Fibroblast of pulmonary artery (primary cell): ENCODE measurements around the gene KRT3.

ENCODE experiments used
- DNase-seq: peaks from one replicate; pipeline ENCODE4 v3.0.0-alpha.2; 2010; ENCODE audit warnings: low read depth
- H3K4me3 ChIP-seq: replicated peaks from 2 replicates; pipeline ENCODE4 v1.5.1; 2011; ENCODE audit warnings: low read depth, mild to moderate bottlenecking, control low read depth, low read length, moderate library complexity
- TF ChIP-seq, protein P1 (sequence below): IDR thresholded peaks from 2 replicates; pipeline ENCODE4 v1.5.1; 2011; ENCODE audit warnings: mild to moderate bottlenecking, control low read depth, low read length, inconsistent platforms; ENCODE audit errors: missing control alignments

The KRT3 gene

DNA sequence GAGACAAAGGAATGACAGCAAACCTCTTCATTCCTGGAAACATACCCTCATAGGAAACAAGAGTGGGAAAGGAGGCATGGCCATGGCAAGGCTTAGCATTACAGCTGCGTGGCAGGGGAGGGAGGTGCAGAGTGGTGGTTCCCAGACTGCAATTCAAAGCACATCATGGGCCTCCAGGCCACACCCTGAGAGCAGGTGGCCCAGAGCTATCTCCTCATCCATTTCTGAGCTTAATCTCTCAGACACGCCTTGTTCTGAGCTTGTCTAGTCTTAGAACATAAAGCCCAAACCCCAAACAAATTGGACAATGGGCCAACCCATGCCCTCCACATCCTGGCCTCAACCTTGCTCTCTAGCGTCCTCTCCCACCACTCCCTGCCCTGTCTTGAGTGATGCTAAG, 5.9 kb upstream of the KRT3 start:
- TF ChIP-seq, protein P1, sequence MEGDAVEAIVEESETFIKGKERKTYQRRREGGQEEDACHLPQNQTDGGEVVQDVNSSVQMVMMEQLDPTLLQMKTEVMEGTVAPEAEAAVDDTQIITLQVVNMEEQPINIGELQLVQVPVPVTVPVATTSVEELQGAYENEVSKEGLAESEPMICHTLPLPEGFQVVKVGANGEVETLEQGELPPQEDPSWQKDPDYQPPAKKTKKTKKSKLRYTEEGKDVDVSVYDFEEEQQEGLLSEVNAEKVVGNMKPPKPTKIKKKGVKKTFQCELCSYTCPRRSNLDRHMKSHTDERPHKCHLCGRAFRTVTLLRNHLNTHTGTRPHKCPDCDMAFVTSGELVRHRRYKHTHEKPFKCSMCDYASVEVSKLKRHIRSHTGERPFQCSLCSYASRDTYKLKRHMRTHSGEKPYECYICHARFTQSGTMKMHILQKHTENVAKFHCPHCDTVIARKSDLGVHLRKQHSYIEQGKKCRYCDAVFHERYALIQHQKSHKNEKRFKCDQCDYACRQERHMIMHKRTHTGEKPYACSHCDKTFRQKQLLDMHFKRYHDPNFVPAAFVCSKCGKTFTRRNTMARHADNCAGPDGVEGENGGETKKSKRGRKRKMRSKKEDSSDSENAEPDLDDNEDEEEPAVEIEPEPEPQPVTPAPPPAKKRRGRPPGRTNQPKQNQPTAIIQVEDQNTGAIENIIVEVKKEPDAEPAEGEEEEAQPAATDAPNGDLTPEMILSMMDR, result no peak
- no peak for DNase-seq
- no peak overlapping the region for H3K4me3 ChIP-seq

DNA sequence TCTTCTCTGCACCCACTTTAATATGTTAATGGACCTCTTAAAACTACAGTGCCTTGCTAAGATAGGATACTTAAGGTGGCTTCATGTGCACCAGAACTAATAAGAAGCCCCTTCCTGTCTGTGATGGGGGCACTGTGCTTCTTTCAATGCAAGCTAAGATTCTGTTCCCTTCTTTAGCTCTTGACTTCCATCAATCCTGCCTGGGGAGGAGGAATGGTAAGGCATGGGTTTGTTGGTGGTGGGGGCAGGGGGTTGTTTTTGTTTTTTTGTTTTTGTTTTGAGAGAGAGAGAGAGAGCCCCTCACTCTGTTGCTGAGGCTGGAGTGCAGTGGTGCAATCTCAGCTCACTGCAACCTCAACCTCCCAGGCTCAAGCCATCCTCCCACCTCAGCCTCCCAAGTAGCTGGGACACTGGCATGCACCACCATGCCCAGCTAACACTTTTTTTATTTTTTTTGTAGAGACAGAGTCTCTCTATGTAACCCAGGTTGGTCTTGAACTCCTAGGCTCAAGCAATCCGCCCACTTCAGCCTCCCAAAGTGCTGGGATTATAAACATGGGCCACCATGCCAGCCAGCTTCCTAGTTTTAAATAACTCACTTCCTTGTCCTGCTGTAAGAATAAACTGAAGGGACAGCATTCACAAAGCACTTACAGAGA, 4.5 kb upstream of the KRT3 start:
- no peak overlapping the region for H3K4me3 ChIP-seq
- TF ChIP-seq, protein P1, result no peak

DNA sequence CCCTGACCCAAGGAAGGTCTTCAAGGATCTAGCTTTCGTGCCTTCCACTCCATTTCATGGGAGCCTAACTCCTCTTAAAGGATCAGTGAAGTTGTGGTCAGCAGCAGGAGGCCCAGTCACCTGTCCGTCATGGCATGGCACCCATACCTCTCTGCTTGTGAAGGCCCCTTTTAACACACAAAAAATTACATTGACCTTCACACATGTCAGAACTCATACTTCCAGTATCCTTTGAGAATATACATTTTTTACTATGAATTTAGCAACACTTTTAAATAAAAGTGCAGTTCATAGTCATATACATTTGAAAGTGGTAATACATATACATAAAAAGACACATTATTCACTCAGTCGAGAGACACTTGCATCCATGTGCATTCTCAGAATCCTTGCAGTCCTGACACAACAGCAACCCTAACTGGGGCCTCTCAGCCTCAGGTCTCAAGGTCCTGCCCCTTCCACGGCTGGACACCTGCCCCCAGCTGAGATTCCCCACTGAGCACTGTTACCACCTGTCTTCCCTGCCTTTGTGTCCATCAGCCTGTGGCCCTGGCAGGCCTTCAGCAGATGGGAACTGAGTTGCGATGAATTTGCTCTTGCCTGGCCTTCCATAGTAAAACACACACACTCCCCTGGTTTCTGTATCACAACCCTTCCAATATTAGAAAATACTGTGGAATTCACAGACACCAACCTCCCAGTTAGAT, 3.7 kb upstream of the KRT3 start:
- TF ChIP-seq, protein P1, result no peak
- no peak for DNase-seq
- H3K4me3 ChIP-seq, result no peak overlapping the region

More for the DNA sequence above, 4.5 kb upstream of the KRT3 start:
- no peak for DNase-seq

DNA sequence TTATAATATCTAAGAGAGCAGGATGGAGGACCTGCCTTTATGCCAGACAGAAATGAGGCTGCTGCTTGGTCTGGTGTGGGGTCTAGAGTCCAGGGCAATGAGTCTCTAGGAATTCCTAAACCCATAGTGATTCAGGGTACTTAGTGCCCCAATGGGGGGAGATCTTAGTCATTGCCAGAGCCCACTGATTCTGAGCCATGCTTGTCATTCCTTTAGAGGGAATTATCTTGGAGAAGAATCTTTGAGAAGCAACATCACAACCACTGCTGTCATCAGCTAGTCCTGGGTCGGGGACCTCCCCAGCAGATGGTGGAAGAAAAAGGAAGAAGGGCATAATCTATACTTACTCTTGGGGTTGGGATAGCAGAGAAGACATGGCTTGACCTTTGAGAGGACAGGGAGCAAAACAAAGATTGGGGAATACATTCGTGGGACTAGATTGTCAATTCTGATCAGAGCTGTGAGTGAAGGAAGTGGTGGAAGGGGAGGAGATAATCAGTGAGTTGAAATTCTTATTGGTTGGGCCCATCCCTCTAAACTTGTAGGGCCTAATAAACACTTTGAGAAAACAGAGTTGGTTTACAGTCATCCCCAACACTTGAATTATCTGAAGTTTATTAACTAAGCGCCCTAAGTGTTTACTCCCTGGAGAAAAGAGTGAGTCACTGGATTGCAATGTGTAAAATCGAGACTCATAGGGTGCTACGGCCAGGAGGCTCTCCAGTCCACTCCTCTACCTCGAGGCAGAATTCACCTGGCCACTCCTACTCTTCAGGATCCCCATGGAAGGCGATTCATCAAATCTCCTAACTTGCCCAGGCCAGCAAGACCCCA, 3.0 kb upstream of the KRT3 start:
- H3K4me3 ChIP-seq, result no peak overlapping the region
- no peak for DNase-seq
- TF ChIP-seq, protein P1, result no peak

DNA sequence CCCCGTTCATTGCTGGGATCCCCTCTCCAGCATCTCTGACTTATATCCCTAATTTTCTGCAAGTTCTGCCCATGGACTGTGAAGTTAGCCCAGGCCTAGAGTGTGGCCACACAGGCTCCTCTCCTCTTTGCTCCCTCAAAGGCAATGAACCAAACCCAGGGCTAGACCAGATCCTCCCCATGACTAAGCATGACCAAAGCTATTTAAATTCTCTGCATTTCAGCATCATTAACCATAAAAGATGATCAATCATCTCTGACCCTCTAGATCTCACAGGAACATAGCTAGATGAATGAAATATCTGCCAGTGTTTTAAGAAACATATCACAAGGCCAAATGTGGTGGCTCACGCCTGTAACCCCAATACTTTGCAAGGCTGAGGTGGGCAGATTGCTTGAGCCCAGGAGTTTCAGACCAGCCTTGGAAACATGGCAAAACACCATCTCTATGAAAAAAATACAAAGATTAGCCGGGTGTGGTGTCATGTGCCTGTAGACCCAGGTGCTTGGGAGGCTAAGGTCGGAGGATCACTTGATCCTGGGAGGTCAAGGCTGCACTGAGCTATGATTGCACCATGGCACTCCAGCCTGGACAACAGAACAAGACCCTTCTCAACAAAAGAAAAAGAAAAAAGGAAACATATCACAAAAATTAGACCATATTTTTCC, 2.2 kb upstream of the KRT3 start:
- DNase-seq, result no peak
- TF ChIP-seq, protein P1, result no peak
- H3K4me3 ChIP-seq, result no peak overlapping the region

DNA sequence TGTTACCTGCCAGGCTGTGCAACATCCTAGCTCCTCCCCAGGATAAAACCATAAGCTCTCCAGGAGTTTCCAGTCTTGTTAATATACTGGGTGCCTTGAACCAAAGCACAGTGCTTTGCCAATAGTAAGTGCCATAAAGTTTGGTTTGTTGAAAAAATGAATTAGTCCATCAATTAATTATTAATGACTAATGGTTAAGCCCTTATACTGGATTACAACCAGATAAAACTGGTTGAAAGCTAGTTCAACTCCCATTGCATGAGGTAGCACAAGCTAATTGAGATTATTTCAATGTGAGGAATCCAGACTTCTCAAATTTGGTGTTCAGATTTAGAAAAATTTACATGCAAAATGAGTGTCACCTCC, 1.6 kb upstream of the KRT3 start:
- no peak overlapping the region for H3K4me3 ChIP-seq
- DNase-seq, result no peak
- TF ChIP-seq, protein P1, result no peak
